Mucosa of descending colon (tissue), 3 donors: ENCODE results near the gene FIGNL2. TPM values are rescaled to one million over a fixed set of nuclear protein-coding genes. Genes with fewer than 3 reads are reported as not detected.
"Not testable (repeated sequence)": the region's sequence is repeated elsewhere in the genome, so short reads cannot be mapped to it uniquely, and the experiment has no call there.

Experiments used
- ATAC-seq: fragments of 200-7000 bp; cut with Tn5 transposase; one replicate; pipeline ENCODE4 v1.9.1; 2020; ENCODE audit warnings: mild to moderate bottlenecking, moderate library complexity
- DNase-seq, 3 donors: peaks; one replicate each; pipeline ENCODE4 v3.0.0-alpha.2; 2020
- H3K36me3 ChIP-seq: fragments of 200-600 bp; one replicate; pipeline ENCODE4 v1.8.0; 2021; ENCODE audit warnings: low read depth, mild to moderate bottlenecking
- H3K4me1 ChIP-seq: fragments of 200-600 bp; one replicate; pipeline ENCODE4 v1.8.0; 2021; ENCODE audit warnings: low read depth, mild to moderate bottlenecking
- H3K4me3 ChIP-seq: fragments of 200-600 bp; one replicate; pipeline ENCODE4 v1.8.0; 2021; ENCODE audit warnings: mild to moderate bottlenecking
- H3K9me3 ChIP-seq: fragments of 200-600 bp; one replicate; pipeline ENCODE4 v1.8.0; 2021; ENCODE audit warnings: mild to moderate bottlenecking
- CTCF ChIP-seq: fragments of 200-600 bp; IDR thresholded peaks from one replicate; pipeline ENCODE4 v1.8.0; 2022; ENCODE audit warnings: antibody characterized with exemption, mild to moderate bottlenecking
- intact Hi-C, 2 donors: fragments of 100-400 bp; cut with DNase I in 1 of 2; cut with micrococcal nuclease in 1 of 2; formaldehyde crosslinking; loops; one replicate each; pipeline versions ENCODE4 v1.11.0 to v1.11.1; 2022; cut with DNase I, micrococcal nuclease
- total RNA-seq, 3 donors: library from RNA; stranded (reverse); fragmentation: NEBNext Ultra II Directional in 2 of 3; extraction: Animal tissue kit (Norgen Biotek cat#: 25700) in 2 of 3; gene quantifications; one replicate each; pipeline versions ENCODE4 v1.2.1 to v1.2.4, GENCODE V29; 2021 to 2023
- donor health status: DM: no; HTN: no; CAD: no; lungs with moderate emphysema.
- donor health status: DM: no; HTN: no; CAD: no.
- donor health status: DM: no; HTN: yes; CAD: no.

The FIGNL2 gene
- total RNA-seq, 3 donors from 2014 or later: 0.26 to 0.44 (median 0.34) TPM

GRCh38 chr12:51801027-51801426 is 47.5 kb downstream of the FIGNL2 start:
- Histone ChIP-seq H3K36me3 (no peaks in the 10 kb centered on the region), H3K4me3 (no peak overlapping the region), H3K9me3 (no peaks in the 10 kb centered on the region), H3K4me1 (no peaks in the 10 kb centered on the region)
- ATAC-seq (no peak), DNase-seq (no peak)
- no peak for TF ChIP-seq CTCF
- intact Hi-C loops: no loop called here

- H3K36me3 ChIP-seq: no peaks in the 10 kb centered on the region
- H3K4me3 ChIP-seq: no peak overlapping the region
- H3K9me3 ChIP-seq: no peaks in the 10 kb centered on the region
- intact Hi-C loops: no loop called here
- ATAC-seq: no peak
- H3K4me1 ChIP-seq: no peaks in the 10 kb centered on the region
- no peak for TF ChIP-seq CTCF
- no peak for DNase-seq
Measured at GRCh38 chr12:51798501-51798900, 50.0 kb downstream of the FIGNL2 start.

GRCh38 chr12:51798051-51798450 is 50.5 kb downstream of the FIGNL2 start:
- DNase-seq, intact Hi-C loops, ATAC-seq, H3K4me3 ChIP-seq, H3K9me3 ChIP-seq, H3K4me1 ChIP-seq, H3K36me3 ChIP-seq: not testable (repeated sequence)

GRCh38 chr12:51797301-51797700 is 51.2 kb downstream of the FIGNL2 start:
- TF ChIP-seq CTCF: no peak
- ATAC-seq: no peak
- intact Hi-C loops: no loop called here

GRCh38 chr12:51793201-51793600 is 55.3 kb downstream of the FIGNL2 start:
- Histone ChIP-seq H3K4me3 (no peak overlapping the region), H3K36me3 (no peaks in the 10 kb centered on the region), H3K9me3 (no peaks in the 10 kb centered on the region), H3K4me1 (no peaks in the 10 kb centered on the region)
- no peak for ATAC-seq
- no peak for DNase-seq
- TF ChIP-seq CTCF: no peak
- intact Hi-C loops: no loop called here

More at GRCh38 chr12:51797301-51797700, 51.2 kb downstream of the FIGNL2 start:
- Histone ChIP-seq H3K9me3 (no peaks in the 10 kb centered on the region), H3K4me3 (no peak overlapping the region), H3K36me3 (no peaks in the 10 kb centered on the region), H3K4me1 (no peaks in the 10 kb centered on the region)
- DNase-seq: no peak

GRCh38 chr12:51792417-51792816 is 56.1 kb downstream of the FIGNL2 start:
- intact Hi-C loops: no loop called here

More at GRCh38 chr12:51792417-51792816, 56.1 kb downstream of the FIGNL2 start:
- Histone ChIP-seq H3K4me1 (no peaks in the 10 kb centered on the region), H3K4me3 (no peak overlapping the region), H3K9me3 (no peaks in the 10 kb centered on the region), H3K36me3 (no peaks in the 10 kb centered on the region)
- ATAC-seq (no peak), DNase-seq (no peak)
- no peak for TF ChIP-seq CTCF
